K562 (cell line): ENCODE data around the gene PLEKHO2. TPM values are rescaled to one million over a fixed set of nuclear protein-coding genes. Genes with fewer than 3 reads are reported as not detected.

ENCODE experiments used
- ATF1 ChIP-seq, 2 experiments: fragments of 450-650 bp in 1 of 2; IDR thresholded peaks; 2 replicates each; pipeline ENCODE4 v1.6.1; 2016; ENCODE audit warnings: missing compliant biosample characterization in 1 of 2, missing genetic modification characterization in 1 of 2
- HNRNPL ChIP-seq: fragments of 200-400 bp; formaldehyde crosslinking; IDR thresholded peaks from 2 replicates; pipeline ENCODE4 v1.6.1; 2017; ENCODE audit warnings: low read depth, mild to moderate bottlenecking, low read length
- HOMEZ ChIP-seq: fragments of 250-450 bp; sonication (Bioruptor Pico); IDR thresholded peaks from 2 replicates; pipeline ENCODE4 v1.4.0; 2020; ENCODE audit warnings: mild to moderate bottlenecking, moderate library complexity
- KDM1A ChIP-seq, 2 experiments: fragments of 450-650 bp; IDR thresholded peaks; 2 replicates each; pipeline ENCODE4 v1.6.1; 2016; ENCODE audit warnings: mild to moderate bottlenecking in 2 of 2
- KLF16 ChIP-seq: IDR thresholded peaks from 2 replicates; pipeline ENCODE4 v1.6.1; 2016; ENCODE audit warnings: antibody characterized with exemption
- NR0B1 ChIP-seq: fragments of 450-650 bp; IDR thresholded peaks from one replicate; pipeline ENCODE4 v1.6.1; 2018; ENCODE audit warnings: mild to moderate bottlenecking, moderate library complexity; ENCODE audit not compliant: partially characterized antibody
- NR3C1 ChIP-seq: sonication (generic); formaldehyde crosslinking; IDR thresholded peaks from 2 replicates; pipeline ENCODE4 v1.8.1; 2022; ENCODE audit warnings: missing genetic modification reagents
- PBX2 ChIP-seq, 2 experiments: IDR thresholded peaks in 1 of 2; conservative IDR thresholded peaks in 1 of 2; 2 replicates each; pipeline ENCODE4 v1.6.1; 2016; ENCODE audit warnings: low read depth in 2 of 2, mild to moderate bottlenecking in 1 of 2, missing compliant biosample characterization in 1 of 2, missing genetic modification characterization in 1 of 2, moderate library complexity in 1 of 2
- PHF8 ChIP-seq: fragments of 200-600 bp; sonication (generic); IDR thresholded peaks from 2 replicates; pipeline ENCODE4 v1.6.1; 2012; ENCODE audit warnings: mixed run types, mild to moderate bottlenecking, inconsistent platforms, low read length, moderate library complexity, borderline replicate concordance
- SP2 ChIP-seq: IDR thresholded peaks from 2 replicates; pipeline ENCODE4 v1.6.1; 2011; ENCODE audit warnings: mild to moderate bottlenecking, low read depth, low read length, moderate library complexity; ENCODE audit not compliant: poor library complexity, severe bottlenecking; ENCODE audit errors: extremely low read depth
- STAT5B ChIP-seq: fragments of 250-450 bp; sonication (Bioruptor Pico); IDR thresholded peaks from 2 replicates; pipeline ENCODE4 v1.8.0; 2021; ENCODE audit warnings: mild to moderate bottlenecking, inconsistent platforms
- TCF7L2 ChIP-seq: fragments of 150-350 bp; IDR thresholded peaks from 2 replicates; pipeline ENCODE4 v1.6.1; 2016; ENCODE audit warnings: low read depth, mild to moderate bottlenecking, low read length, moderate library complexity
- THRAP3 ChIP-seq: fragments of 450-650 bp; IDR thresholded peaks from 2 replicates; pipeline ENCODE4 v1.6.1; 2016; ENCODE audit warnings: mild to moderate bottlenecking, inconsistent platforms, borderline replicate concordance
- U2AF1 ChIP-seq: fragments of 200-400 bp; formaldehyde crosslinking; optimal IDR thresholded peaks from 2 replicates; pipeline ENCODE3; 2017; ENCODE audit warnings: mild to moderate bottlenecking, low read depth, low read length, moderate library complexity
- ZBTB5 ChIP-seq: fragments of 450-650 bp; IDR thresholded peaks from 2 replicates; pipeline ENCODE4 v1.6.1; 2017; ENCODE audit warnings: antibody characterized with exemption
- ZNF764 ChIP-seq: fragments of 250-450 bp; sonication (Bioruptor Pico); IDR thresholded peaks from 2 replicates; pipeline ENCODE4 v1.4.0; 2020; ENCODE audit warnings: low read depth, mild to moderate bottlenecking, moderate library complexity
- ZNF766 ChIP-seq: fragments of 200-800 bp; sonication (Bioruptor generic); conservative IDR thresholded peaks from 2 replicates; pipeline ENCODE4 v1.6.1; 2016; ENCODE audit warnings: missing genetic modification characterization, missing compliant biosample characterization
- ZSCAN29 ChIP-seq: fragments of 450-650 bp; IDR thresholded peaks from 2 replicates; pipeline ENCODE4 v1.6.1; 2017
- ZZZ3 ChIP-seq: fragments of 450-650 bp; IDR thresholded peaks from 2 replicates; pipeline ENCODE4 v1.6.1; 2016; ENCODE audit warnings: antibody characterized with exemption, mild to moderate bottlenecking, moderate library complexity
- polyA plus RNA-seq, 8 experiments: library from polyadenylated mRNA; depleted of rRNA in 4 of 8; stranded (reverse) in 5 of 8; unstranded in 3 of 8; fragments of >200 nt; fragmentation: Nextera tagmentation in 2 of 8; fragmentation: Illumina TruSeq in 1 of 8; extraction: Ambion mirVana in 2 of 8; extraction: Trizol in 1 of 8; gene quantifications; 2 replicates each; pipeline versions ENCODE4 v1.2.1 to v1.2.3, GENCODE V29; 2011 to 2014; ENCODE audit warnings: inconsistent platforms in 1 of 8, missing spikeins in 1 of 8
- total RNA-seq, 7 experiments: library from RNA; depleted of rRNA in 6 of 7; stranded (reverse); fragments of >200 nt in 6 of 7; fragmentation: Illumina TruSeq in 2 of 7; extraction: Trizol in 2 of 7; gene quantifications; 2 replicates each; pipeline versions ENCODE4 v1.2.1 to v1.2.3, GENCODE V29; 2011 to 2021; ENCODE audit warnings: low replicate concordance in 1 of 7

Gene PLEKHO2
- total and polyA plus RNA-seq, 9 of the 15 experiments (the other 6 are each of a cell fraction or from before 2014, with no cell fraction given): 0.24 to 8.8 (median 5.5) TPM

GRCh38 chr15:64893481-64894394 is 52.0 kb downstream of the PLEKHO2 start (continued):
- TF ChIP-seq HOMEZ (CRISPR knock-in tag) (no peak), ATF1 (CRISPR knock-in tag; IDR thresholded peaks at IDR 0.05) (no peak), ATF1 (tag; IDR thresholded peaks at IDR 0.05) (peak; percentile 85), U2AF1 (no peak), ZNF764 (no peak), ZBTB5 (no peak), ZNF766 (peak; percentile 71), ZZZ3 (no peak), KLF16 (no peak), SP2 (peak; percentile 51), STAT5B (CRISPR knock-in tag) (no peak), NR0B1 (no peak), KDM1A (IDR thresholded peaks at IDR 0.05) (no peak), ZSCAN29 (peak; percentile 45; the same call in 1 of the 2 replicates), PBX2 (CRISPR knock-in tag; IDR thresholded peaks at IDR 0.05; ENCODE audit: low read depth) (peak; percentile 83), PBX2 (tag; conservative IDR thresholded peaks at IDR 0.05; ENCODE audit: low read depth) (peak; percentile 91), HNRNPL (no peak), THRAP3 (0 out of 2 replicates have a peak, but pooled peaks have one; percentile 39), NR3C1 (CRISPR knock-in tag) (no peak), PHF8 (peak; percentile 49; the same call in 1 of the 2 replicates), TCF7L2 (no peak)
